Stimulated activated CD4-positive, alpha-beta T cell treated with anti-CD3 and anti-CD28 coated beads, Interleukin-2, amount 100 ng/mL, for 4 hours (primary cell): ENCODE data around the gene SCGB3A1.

Experiments
- DNase-seq: peaks from one replicate; pipeline ENCODE4 v3.0.0-alpha.2; 2020; ENCODE audit warnings: low read depth

Gene SCGB3A1, protein sequence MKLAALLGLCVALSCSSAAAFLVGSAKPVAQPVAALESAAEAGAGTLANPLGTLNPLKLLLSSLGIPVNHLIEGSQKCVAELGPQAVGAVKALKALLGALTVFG

DNA sequence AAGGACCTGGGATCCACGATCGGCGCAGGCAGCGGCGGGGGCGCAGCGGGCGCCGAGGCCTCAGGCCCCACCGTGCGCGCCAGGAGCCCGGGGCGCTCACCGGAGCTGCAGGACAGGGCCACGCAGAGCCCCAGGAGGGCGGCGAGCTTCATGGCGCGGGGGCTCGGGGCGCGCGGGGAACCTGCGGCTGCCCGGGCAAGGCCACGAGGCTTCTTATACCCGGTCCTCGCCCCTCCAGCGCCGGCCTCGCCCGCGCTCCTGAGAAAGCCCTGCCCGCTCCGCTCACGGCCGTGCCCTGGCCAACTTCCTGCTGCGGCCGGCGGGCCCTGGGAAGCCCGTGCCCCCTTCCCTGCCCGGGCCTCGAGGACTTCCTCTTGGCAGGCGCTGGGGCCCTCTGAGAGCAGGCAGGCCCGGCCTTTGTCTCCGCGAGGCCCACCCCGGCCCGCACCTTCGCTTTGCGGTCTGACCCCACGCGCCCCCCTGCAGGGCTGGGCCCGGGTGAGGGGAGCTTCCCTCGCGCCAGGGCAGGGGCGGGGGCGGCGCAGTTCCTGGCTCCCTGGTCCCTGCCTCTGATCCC is at the start of gene SCGB3A1:
Gene SCGB3A1, minus strand, starts transcription at position 189 of the 577 bp plus-strand sequence. Its CDS starts 37 bp downstream, at position 152.
- DNase-seq, result no peak

DNA sequence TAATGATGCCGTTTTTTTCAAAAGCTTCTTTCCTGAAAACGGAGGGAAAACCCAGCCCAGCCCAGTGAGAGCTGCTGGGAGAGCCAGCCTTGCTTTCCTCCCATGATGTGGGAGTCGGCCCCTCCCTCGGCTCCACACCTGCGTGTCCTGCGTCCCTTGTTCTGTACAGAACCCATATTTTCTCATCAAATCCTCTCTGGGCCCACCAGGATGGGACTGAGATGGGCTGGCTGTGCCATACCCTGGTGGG is 49.2 kb upstream of the SCGB3A1 start:
- no peak for DNase-seq

DNA sequence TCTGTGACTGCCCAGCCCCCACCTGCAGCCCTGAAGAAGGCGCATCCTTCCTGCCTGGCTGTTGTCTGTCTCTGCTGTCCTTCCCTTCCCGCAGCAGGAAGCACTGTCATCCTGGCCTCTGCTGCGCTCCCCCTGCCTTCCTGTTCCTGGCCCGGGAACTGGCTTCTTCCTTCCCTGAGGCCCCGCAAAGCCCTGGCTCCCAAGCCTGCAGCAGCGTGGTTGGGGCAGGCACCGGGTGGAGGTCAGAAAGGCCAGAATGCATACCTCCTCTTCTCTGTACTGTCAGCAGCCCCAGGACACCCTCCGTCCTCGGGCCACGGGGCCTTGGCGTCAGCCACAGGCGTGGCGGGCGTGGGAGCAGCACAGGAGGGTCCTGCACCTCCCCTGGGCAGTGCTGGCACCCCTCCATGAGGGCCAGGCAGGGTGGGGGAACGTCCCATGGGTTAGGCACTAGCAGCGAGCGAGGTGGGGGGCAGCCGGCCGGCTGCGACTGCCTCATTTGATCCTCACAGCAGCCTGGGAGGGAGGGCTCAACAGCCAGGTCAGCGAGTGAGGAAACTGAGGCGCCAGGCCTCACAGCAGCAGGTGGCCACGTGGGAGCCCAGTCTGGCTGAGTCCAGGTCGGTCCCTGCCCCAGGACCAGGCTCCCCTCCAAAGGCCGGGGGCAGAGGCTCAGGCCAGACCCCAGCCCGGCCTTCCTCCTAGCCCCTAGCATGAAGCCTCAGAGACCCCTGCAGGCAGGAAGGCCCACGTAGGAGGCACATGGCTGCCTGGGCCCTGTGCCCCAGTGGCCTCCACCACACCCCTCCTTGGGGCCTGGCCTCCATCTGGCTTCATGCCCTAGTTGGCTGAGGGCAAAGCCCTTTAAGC is 48.7 kb upstream of the SCGB3A1 start:
- no peak for DNase-seq

DNA sequence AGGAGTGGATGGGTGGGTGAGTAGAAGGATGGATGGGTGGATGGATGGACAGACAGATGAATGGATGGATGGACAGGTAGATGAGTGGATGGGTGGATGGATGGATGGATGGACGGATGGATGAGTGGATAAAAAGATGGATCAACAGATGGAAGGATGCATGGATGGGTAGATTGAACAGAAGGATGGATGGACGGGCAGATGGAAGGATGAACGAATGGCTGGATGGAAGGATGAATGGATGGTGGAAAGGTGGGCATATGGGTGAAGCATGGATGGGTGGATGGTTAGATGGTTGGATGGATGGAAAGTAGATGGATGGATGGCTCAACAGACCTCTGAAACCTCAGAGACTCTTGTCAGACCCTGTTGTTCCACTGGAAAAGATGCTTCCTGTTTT is 48.0 kb upstream of the SCGB3A1 start:
- no peak for DNase-seq

DNA sequence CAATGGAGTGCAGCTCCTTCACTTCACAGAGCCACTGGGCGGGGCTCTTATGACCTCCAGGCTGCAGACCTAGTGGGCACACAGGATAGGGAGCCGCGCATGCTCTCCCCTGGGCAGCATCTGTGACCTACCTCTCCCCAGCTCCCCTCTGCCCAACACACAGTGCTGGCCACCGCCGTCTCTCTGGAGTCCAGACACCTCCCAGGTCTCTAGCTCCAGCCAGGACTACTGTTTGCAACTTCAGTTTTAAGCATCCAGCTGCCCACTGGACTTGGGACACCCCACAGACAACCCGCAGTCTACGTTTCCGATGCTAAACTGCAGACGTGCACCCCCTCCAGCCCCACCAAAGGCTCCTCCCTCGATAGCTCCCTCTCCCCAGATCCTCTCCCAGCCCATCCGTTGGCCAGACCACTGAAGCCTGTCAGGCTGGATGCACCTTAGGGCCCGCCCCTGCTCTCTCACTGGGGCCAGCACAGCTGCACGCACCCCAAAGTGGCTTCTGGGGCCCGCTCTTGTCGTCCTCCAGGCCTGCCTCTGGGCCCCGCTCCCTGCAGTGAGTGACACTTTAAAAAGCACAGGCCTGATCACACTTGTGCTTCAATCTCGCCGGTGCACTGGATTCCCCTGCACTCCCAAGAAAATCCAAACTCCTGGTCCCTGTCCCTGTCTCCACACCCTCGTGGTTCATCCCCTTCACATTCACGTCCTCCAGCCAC is 46.8 kb upstream of the SCGB3A1 start:
- DNase-seq, result no peak

DNA sequence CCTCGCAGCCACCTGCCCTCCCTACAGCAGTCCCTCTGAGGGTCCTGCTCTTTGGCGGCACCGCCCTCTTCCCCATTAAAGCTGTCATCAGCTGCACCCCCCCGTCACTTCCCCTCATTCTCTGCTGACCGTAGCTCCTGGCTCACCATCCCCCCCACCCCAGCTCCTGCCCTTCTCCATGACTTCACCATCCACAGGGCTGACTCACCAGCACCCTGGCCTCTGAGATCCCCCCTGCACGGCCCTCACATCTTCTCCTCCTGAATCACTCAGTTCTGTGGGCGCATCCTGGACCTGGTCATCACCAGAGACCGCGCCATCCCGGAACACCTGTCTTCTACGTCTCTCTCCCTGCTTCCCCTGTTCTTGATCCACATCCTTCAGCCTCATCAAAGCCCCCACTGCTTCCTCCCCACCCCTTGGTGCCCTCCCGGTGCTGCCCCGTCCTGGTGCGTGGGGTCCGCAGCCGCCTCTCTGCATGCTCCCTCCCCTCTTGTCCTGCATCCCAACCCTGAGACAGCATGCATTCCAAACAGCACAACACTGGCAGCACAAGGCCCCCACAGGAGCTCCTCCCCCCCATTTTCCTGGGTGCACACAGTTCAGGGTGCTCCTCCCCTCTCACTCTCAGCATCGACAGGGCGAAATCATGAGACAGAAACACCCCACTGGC is 45.2 kb upstream of the SCGB3A1 start:
- no peak for DNase-seq

DNA sequence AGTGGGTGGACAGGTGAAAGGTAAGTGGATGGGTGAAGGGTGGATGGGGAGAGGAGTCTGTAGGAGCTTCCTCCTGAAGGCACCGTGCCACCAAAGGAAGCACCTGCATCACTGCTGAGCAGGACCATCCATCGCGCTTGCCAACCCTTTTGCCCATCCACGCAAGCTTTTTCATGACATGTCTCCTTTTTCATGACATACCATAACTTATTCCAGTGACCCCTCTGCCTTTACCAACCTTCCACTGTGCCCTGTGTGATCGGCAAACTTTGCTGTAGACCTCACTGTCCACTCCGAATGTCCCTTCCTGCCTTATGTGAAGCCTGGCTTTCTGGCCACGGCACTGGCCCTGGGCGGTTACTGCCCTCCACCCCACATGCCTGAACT is 44.7 kb upstream of the SCGB3A1 start:
- no peak for DNase-seq

DNA sequence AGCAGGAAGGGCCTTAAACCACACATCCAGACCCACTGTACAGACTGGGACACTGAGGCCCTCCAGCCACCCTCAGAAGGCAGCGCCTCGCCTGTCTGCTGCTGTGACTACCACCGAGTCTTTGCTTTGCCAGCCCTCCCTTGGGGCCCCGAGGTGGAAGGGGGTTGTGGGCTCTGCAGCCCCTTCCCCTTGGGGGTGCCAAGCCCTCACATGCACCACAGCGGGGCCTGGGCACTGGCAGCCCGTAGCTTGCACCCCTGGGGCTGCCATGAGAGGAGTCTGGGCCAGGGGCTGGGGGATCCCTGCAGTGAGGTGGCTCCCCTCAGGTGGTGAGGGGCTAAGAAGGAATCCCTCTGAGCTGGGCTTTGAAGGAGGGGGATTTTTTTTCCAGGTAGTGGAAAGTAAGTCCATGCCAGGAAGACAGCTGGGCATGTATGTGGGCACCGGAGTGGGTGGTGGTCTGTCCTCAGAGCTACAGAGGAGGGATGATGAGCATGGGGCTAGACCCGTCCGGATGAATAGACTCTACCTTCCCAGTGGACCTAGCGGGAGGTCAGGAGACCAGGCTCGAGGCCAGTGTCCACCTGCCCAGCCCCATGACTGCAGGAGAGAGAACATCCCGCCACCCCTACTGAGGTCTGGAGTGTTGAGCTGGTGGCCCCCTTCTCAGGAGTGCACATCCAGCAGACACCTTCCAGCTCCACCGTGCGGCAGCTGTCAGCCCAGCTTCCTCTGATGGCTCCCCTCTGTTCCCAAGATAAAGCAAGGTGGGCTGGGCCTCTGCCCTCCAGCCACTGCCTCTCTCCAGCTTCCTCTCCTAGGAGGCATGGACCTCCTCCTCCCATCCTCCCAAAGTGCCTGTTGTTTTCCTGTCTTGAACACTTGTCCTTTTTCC is 42.2 kb upstream of the SCGB3A1 start:
- DNase-seq, result no peak

DNA sequence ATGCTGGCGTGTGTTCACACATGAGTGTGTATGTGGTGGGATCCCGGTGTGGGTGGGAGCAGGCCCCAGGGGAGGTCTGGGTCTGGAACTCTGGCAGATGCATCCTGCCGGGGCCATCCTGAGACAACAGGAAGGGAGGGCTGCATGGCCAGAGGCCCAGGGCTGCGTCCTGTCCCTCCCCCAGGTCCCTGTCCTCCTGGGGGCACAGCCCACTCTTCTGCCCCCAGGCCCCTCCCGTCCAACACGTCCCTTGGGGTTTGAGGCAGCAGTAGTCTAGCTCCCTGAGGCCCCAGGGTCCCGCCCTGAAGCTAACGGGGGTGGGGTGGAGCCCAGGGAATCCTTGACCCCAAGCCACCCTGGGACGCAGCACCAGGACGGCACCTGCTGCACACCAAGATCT is 41.5 kb upstream of the SCGB3A1 start:
- no peak for DNase-seq

DNA sequence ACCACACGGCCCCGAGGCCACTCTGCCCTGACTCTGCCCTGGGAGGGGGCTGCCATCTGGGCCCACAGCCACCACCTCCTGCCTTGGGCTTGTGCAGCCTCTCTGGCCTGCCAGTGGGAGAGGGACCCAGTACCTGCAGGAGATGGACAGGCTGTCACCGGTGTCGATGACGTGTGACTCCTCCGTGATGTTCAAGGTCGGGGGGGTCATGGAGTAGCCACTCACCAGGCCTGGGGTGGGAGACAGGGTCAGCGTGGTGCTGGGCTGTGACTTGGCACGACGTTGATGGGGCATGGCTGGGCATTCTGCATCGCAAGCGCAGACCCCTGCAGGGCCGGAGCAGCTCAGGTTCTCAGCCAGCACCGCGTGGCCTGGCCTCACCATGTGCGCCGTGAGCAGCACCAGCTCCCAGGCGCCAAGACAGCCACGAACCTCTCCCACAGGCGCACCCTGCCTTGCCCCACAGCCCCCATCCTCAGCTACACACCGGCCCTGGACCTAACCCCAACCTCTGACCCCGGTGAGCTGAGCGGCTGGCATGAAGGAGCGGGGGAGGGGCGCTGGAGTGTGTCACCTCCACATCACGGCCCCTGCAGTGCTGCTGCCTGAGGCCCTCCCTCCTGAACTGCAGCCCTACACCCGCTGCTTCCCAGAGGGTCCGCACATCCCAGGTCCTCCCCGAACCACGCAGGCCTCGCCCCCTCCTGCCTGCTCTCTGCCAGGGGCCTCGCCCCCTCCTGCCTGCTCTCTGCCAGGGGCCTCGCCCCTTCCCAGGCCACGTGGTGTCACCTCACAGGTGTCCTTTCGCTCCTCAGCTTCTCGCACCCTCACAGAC is 40.5 kb upstream of the SCGB3A1 start:
- DNase-seq, result no peak

DNA sequence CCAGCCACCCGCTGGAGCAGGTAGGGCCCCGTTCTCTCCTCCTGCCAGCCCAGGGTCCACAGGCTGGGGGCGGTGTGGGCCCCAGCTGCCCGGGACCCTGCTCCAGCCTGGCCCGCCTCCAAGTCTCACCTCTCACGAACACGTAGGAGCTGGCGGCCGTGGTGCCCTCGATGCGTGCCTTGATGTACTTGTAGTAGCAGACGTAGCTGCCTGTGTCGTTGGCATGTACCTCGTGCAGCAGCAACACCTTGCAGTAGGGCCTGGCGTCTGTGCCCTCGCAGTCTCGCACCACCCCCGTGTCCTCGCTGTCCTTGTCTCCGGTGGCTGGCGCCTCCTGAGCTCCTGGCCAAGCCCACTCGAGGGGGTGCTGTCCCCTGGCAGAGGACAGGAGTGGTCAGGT is 39.1 kb upstream of the SCGB3A1 start:
- DNase-seq, result no peak

DNA sequence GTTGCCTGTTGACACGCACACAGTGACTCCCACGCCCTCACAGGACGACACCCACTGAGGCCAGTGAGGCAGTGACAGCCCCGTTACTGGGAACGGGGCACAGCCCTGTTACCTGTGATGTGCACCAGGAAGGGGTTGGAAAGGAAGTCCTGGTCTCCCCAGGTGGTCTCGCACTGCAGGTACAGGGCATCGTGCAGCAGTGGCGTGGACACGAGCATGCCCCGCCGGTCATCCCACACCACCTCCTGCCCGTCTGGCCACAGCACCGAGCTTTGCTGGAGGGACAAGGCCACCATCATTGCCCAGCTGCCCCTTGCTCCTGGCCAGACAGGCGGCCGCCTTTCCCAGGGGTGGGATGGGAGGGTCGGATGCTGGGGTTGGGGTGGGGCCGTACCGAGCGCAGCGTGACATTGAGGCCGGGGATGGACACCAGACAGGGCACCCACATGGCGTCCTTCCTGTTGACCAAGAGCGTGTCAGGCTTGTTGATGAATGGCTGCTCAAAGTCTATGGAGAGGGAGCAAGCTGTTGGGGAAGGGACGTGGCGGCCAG is 38.6 kb upstream of the SCGB3A1 start:
- no peak for DNase-seq

DNA sequence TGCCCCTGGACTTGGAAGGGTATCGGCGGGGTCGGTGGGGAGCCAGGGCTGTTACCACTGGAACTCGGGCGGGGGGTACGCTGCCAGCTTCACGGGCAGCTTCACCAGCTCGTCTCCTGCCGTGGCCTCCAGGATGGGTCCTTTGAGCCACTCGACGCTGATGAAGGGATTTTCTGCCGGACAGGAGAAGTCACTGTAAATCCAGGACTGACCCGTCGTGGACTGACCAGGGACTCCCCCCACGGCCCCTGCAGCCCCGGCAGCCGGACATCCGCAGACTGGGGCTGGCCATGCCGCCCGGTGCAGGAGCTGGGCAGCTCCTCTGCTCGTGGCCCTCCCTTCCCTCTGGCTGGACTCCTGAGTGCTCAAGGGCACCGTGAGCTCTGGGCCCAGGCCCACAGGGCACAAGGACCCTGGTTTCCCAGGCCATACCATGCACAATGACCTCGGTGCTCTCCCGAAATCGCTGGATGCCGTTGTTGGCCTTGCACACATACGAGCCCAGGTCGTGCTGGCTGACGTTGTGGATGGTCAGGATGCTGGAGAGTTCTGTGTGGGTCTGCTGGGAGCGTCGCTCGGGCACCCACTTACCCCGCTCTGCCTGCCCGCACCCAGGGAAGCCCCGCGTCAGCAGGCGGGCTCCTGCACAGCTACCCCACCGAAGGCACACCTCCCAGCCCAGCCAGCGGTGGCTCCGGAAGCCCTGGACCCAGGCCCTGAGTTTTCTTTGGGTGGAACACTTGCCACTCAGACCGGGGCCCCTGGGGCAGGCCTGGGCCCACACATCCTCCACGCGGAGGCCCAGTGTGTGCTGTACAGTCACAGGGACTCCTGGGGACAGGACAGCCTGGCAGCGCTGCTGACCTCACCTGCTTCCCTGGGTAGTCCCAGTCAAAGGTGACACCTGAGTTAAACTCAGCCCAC is 37.8 kb upstream of the SCGB3A1 start:
- no peak for DNase-seq

DNA sequence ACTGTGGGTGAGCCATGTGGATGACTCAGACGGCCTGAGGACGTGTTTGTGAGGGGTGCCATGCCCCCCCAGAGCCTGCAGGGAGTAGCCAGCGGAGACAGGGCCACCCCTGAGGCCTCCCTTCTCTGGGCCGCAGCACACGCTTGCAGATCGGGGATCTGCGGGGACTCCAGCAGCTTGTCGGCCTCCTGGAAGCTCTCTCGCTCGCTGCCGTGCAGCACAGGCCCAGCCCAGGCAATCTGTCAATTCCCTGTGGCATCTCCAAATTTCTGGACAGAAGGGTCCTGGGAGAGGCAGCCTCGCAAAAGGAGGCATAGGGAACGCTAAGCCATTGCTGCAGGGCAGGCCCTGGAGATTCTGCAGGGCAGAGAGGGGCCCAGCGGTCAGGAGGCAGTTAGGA is 36.9 kb upstream of the SCGB3A1 start:
- no peak for DNase-seq

DNA sequence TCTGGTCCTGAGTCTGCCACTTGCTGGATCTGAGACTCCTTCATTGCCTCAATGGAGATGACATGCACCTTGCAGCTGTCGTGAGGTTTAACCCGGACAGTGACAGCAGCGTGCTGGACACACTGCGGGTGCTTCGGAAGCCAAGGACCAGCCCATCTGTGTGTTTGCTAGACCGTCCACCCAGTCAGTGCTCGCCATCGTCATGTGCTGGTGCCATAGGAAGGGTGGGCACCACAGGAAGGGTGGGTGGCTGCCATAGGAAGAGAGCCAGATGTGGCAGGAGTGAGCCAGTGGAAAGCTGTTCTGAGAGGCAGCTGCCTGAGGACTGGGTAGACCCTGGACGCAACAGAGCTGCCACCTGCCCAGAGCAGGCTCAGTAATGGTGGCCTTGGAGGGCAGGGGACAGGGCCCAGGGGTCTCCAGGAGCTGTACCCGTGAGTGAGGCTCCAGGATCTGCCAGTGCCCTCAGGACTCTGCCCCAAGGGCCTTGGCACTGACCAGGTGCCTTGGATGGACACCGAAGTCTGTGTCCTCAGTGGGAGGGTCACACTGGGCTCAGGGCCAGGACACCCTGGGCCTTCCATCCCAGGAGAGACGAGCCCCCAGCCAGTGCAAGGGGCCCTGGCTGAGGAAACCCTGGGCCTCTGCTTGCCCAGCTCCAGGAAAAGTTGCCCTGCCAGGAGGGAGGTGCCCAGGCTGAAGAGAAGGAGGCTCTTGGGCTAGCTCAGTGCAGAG is 36.3 kb upstream of the SCGB3A1 start:
- DNase-seq, result no peak

DNA sequence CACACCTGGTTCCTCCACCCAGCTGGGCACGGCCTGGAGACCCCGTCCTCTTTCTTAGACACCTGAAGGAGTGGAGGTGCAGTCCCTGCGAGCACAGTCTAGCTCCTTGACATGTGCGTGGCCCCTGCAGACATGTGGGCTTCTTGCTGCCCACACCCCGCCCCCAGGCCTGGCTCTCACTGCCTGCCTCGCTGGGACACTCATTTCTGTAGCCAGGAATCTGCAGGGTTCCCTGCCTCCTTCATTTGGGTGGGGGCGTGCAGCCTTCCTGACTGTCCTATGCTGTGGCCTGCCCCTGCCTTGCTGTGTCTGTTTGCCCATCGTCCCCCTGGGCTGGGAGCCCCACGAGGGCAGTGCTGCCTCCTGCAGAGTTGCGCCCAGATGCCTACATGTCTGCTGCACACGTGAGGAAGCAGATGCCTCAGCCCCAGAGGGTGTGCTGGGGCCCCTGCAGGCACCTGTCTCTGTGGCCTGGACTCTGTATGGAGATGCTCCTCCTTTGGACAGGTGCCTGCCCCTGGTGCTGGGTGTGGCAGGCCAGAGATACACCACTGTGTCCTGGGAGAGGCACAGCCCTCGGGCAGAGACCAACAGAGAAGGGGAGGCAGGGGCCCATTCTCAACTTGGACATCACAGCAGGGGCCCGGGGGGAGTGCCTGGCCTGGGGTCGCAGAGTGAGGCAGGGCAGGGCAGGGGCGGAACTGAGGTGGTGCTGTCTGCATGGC is 35.5 kb upstream of the SCGB3A1 start:
- DNase-seq, result no peak

DNA sequence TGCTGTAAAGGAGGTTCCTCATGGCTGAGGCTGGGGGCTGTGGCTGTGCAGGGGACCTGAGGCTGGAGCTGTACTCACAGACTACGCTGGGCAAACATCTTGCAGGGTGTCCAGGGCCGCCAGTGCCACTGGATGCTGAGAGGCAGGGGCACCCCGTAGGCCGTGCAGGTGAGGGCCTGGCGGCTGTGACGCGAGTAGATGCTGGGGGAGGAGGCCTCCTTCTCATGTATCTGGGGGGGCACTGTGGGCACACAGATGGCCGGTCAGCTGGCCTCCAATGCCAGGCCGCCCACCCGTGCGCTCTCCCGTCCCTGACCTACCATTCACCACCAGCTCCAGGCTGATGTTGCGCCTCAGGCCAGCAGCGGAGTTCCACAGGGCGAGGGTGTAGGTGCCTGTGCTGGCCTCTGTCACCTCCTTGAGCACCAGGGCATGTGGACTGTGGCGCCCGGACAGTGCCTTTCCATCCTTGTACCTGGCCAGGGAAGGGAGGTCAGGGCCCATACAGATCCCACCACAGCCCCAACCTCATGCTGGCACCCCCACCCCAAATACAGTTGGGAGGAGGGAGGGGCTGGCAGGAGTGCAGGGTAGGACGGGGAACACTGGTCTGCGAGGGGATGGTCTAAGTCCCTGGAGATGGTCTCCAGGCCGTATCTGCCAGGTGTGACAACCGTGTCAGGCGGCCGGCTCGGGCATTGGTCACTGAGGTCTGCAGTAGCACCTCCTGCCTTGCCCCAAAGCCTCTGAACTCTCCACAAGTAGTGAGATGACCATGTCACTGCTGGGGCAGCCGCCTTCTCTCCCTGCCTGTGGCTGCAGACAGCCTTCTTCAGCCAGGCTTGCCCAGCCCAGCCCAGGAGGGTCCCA is 34.7 kb upstream of the SCGB3A1 start:
- no peak for DNase-seq
